GM19238 (cell line): ENCODE data around the gene IL17REL.
A peak's percentile ranks its signal among the peaks of the same experiment; 100 is the strongest.

Source experiments
- DNase-seq: peaks from one replicate; pipeline ENCODE4 v3.0.0; 2011; ENCODE audit warnings: low spot score; ENCODE audit not compliant: insufficient read length

Gene IL17REL

GRCh38 chr22:49967706-49968208, 44.8 kb downstream of the IL17REL start:
- no peak for DNase-seq

- DNase-seq: no peak
Observed at GRCh38 chr22:49966774-49967705, 45.5 kb downstream of the IL17REL start.

GRCh38 chr22:49966041-49966773, 46.4 kb downstream of the IL17REL start:
- DNase-seq: no peak

GRCh38 chr22:49965091-49966040, 47.2 kb downstream of the IL17REL start:
- DNase-seq: no peak

GRCh38 chr22:49964136-49965090, 48.2 kb downstream of the IL17REL start:
- no peak for DNase-seq

- DNase-seq: no peak
Observed at GRCh38 chr22:49963647-49964026, 48.9 kb downstream of the IL17REL start.

- no peak for DNase-seq
Observed at GRCh38 chr22:49962751-49963646, 49.6 kb downstream of the IL17REL start.

GRCh38 chr22:49962012-49962750, 50.4 kb downstream of the IL17REL start:
- peak; percentile 77 for DNase-seq

- DNase-seq: no peak
Observed at GRCh38 chr22:49961601-49962011, 51.0 kb downstream of the IL17REL start.

GRCh38 chr22:49961005-49961600, 51.5 kb downstream of the IL17REL start:
- peak; percentile 61 for DNase-seq

- peak; percentile 100 for DNase-seq
Observed at GRCh38 chr22:49960159-49961004, 52.2 kb downstream of the IL17REL start, which contains the start of gene PIM3. Gene PIM3 (plus strand): TSS chr22:49960772. CDS start chr22:49960948, 176 bp downstream.

- DNase-seq: no peak
Observed at GRCh38 chr22:49959782-49960158, 52.8 kb downstream of the IL17REL start.

GRCh38 chr22:49958931-49959781, 53.4 kb downstream of the IL17REL start:
- no peak for DNase-seq

- DNase-seq: no peak
Observed at GRCh38 chr22:49958366-49958921, 54.1 kb downstream of the IL17REL start.

GRCh38 chr22:49957826-49958365, 54.7 kb downstream of the IL17REL start:
- DNase-seq: no peak
